ENCODE measurements around the gene OXSR1.
"Not testable (repeated sequence)": the region's sequence is repeated elsewhere in the genome, so short reads cannot be mapped to it uniquely, and the experiment has no call there.

DNA sequence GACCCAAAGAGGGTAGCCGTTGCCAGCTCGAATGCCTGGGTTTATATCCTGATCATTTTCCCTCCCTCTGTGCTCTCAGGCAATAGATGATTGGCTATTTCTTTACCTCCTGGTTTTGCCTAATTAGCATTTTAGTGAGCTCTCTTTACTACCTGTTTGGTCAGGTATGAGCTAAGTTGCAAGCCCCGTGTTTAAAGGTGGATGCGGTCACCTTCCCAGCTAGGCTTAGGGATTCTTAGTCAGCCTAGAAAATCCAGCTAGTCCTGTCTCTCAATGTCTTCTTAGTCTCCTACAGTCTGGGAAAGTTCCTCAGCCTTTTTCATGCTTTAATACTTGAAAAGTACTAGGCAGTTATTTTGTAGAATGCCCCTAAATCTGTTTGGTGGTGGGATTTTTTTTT, 131.7 kb downstream of the OXSR1 start:
- TF ChIP-seq, protein P1, sequence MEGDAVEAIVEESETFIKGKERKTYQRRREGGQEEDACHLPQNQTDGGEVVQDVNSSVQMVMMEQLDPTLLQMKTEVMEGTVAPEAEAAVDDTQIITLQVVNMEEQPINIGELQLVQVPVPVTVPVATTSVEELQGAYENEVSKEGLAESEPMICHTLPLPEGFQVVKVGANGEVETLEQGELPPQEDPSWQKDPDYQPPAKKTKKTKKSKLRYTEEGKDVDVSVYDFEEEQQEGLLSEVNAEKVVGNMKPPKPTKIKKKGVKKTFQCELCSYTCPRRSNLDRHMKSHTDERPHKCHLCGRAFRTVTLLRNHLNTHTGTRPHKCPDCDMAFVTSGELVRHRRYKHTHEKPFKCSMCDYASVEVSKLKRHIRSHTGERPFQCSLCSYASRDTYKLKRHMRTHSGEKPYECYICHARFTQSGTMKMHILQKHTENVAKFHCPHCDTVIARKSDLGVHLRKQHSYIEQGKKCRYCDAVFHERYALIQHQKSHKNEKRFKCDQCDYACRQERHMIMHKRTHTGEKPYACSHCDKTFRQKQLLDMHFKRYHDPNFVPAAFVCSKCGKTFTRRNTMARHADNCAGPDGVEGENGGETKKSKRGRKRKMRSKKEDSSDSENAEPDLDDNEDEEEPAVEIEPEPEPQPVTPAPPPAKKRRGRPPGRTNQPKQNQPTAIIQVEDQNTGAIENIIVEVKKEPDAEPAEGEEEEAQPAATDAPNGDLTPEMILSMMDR (IDR thresholded peaks at IDR 0.05; ENCODE audit: low read depth, low read length) = not testable (repeated sequence)
- TF ChIP-seq POLR2A (IDR thresholded peaks at IDR 0.05; ENCODE audit: extremely low read depth, insufficient read length); MYC (IDR thresholded peaks at IDR 0.05; ENCODE audit: low read depth, low read length): not testable (repeated sequence)
- TF ChIP-seq, protein P2, sequence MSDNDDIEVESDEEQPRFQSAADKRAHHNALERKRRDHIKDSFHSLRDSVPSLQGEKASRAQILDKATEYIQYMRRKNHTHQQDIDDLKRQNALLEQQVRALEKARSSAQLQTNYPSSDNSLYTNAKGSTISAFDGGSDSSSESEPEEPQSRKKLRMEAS (IDR thresholded peaks at IDR 0.05; ENCODE audit: low read depth, low read length) = not testable (repeated sequence)
